Right kidney (tissue), 1 donor: ENCODE data around the gene SDK1.
"Not testable (repeated sequence)": the region's sequence is repeated elsewhere in the genome, so short reads cannot be mapped to it uniquely, and the experiment has no call there.

Experiments
- DNase-seq: peaks from one replicate; pipeline ENCODE4 v3.0.0-alpha.2; 2016

SDK1 gene

GRCh38 chr7:3753868-3754267 lies 452.8 kb downstream of the SDK1 start:
- no peak for DNase-seq

GRCh38 chr7:3754493-3755341 lies 453.7 kb downstream of the SDK1 start:
- no peak for DNase-seq

- DNase-seq = not testable (repeated sequence)
Measured at GRCh38 chr7:3755778-3756453, 454.9 kb downstream of the SDK1 start.

- no peak for DNase-seq
Measured at GRCh38 chr7:3757059-3757458, 456.0 kb downstream of the SDK1 start.

- DNase-seq = no peak
Measured at GRCh38 chr7:3760651-3761050, 459.6 kb downstream of the SDK1 start.

GRCh38 chr7:3762146-3762831 lies 461.2 kb downstream of the SDK1 start:
- no peak for DNase-seq

- no peak for DNase-seq
Measured at GRCh38 chr7:3767917-3768777, 467.1 kb downstream of the SDK1 start.

- no peak for DNase-seq
Measured at GRCh38 chr7:3771906-3772305, 470.9 kb downstream of the SDK1 start.

- no peak for DNase-seq
Measured at GRCh38 chr7:3778345-3778744, 477.3 kb downstream of the SDK1 start.

- DNase-seq = no peak
Measured at GRCh38 chr7:3780016-3780415, 479.0 kb downstream of the SDK1 start.

GRCh38 chr7:3780525-3780924 lies 479.5 kb downstream of the SDK1 start:
- DNase-seq = no peak

GRCh38 chr7:3781607-3782006 lies 480.6 kb downstream of the SDK1 start:
- no peak for DNase-seq

GRCh38 chr7:3787717-3788264 lies 486.7 kb downstream of the SDK1 start:
- peak; percentile 27 for DNase-seq

- no peak for DNase-seq
Measured at GRCh38 chr7:3790803-3791202, 489.8 kb downstream of the SDK1 start.

- DNase-seq = no peak
Measured at GRCh38 chr7:3791327-3791726, 490.3 kb downstream of the SDK1 start.

- no peak for DNase-seq
Measured at GRCh38 chr7:3795141-3795540, 494.1 kb downstream of the SDK1 start.

- no peak for DNase-seq
Measured at GRCh38 chr7:3795781-3796180, 494.7 kb downstream of the SDK1 start.

- no peak for DNase-seq
Measured at GRCh38 chr7:3805151-3805550, 504.1 kb downstream of the SDK1 start.

GRCh38 chr7:3806516-3806915 lies 505.5 kb downstream of the SDK1 start:
- DNase-seq = no peak

- DNase-seq = no peak
Measured at GRCh38 chr7:3807824-3808223, 506.8 kb downstream of the SDK1 start.

- DNase-seq = no peak
Measured at GRCh38 chr7:3821488-3821887, 520.4 kb downstream of the SDK1 start.

GRCh38 chr7:3825491-3825890 lies 524.4 kb downstream of the SDK1 start:
- DNase-seq = no peak
